Endothelial cell of umbilical vein (primary cell): Measurements from ENCODE around the gene OR6K6. TPM values are rescaled to one million over a fixed set of nuclear protein-coding genes. Genes with fewer than 3 reads are reported as not detected.

Experiments used
- BruUV-seq: library from RNA; stranded (reverse); fragments of 400-500 nt; replicated peaks from 2 replicates; lab custom pipeline; 2021; lab: Mats Ljungman, UMichigan
- CTCF ChIA-PET: fragments of 300-600, 350-600 bp; sonication (Branson Sonifier 250); formaldehyde crosslinking; loops from one replicate; lab custom pipeline; 2021; ENCODE audit warnings: antibody characterized with exemption, inconsistent platforms; lab: Charles Lee
- POLR2A ChIA-PET: fragments of 300-600, 350-600 bp; sonication (Branson Sonifier 250); formaldehyde crosslinking; loops from one replicate; lab custom pipeline; 2021; ENCODE audit warnings: antibody characterized with exemption, inconsistent platforms; lab: Charles Lee
- DNase-seq: peaks from one replicate; pipeline ENCODE4 v3.0.0-alpha.2; 2011; ENCODE audit warnings: low read depth, low spot score
- FAIRE-seq: peaks from 2 replicates; lab custom pipeline; 2011; peaks lifted over from hg19 to GRCh38; lab: Jason Lieb, UNC
- H2AFZ ChIP-seq: 2 replicates; pipeline ENCODE4 v1.6.0; 2012; ENCODE audit warnings: low read depth, low read length, control low read depth, inconsistent platforms
- H3K27ac ChIP-seq: 2 replicates; pipeline ENCODE4 v1.5.1; 2011; ENCODE audit warnings: low read depth, mild to moderate bottlenecking, control low read depth, low read length, moderate library complexity; ENCODE audit not compliant: insufficient read depth
- H3K27me3 ChIP-seq, 2 experiments: 2 replicates each; pipeline versions ENCODE4 v1.6.0 to v1.6.1; 2011; ENCODE audit warnings: low read length in 2 of 2, mixed read lengths in 1 of 2; ENCODE audit not compliant: control insufficient read depth in 2 of 2, insufficient read depth in 2 of 2
- H3K36me3 ChIP-seq, 2 experiments: 2 replicates in 1 of 2; 3 replicates in 1 of 2; pipeline ENCODE4 v1.5.1; 2011; ENCODE audit warnings: low read length in 2 of 2, mild to moderate bottlenecking in 1 of 2, moderate library complexity in 1 of 2; ENCODE audit not compliant: control insufficient read depth in 2 of 2, insufficient read depth in 2 of 2; ENCODE audit errors: extremely low read depth in 1 of 2
- H3K4me1 ChIP-seq: 3 replicates; pipeline ENCODE4 v1.5.1; 2011; ENCODE audit warnings: mild to moderate bottlenecking, low read length; ENCODE audit not compliant: control insufficient read depth, insufficient read depth; ENCODE audit errors: extremely low read depth
- H3K4me2 ChIP-seq: 2 replicates; pipeline ENCODE4 v1.6.1; 2011; ENCODE audit warnings: low read length, control low read depth, mixed read lengths; ENCODE audit not compliant: insufficient read depth
- H3K4me3 ChIP-seq, 3 experiments: fragments of 200-600 bp in 1 of 3; sonication (generic), shearing (Covaris generic) in 1 of 3; replicated peaks in 1 of 3; 2 replicates each; pipeline ENCODE4 v1.5.1; 2011 to 2016; ENCODE audit warnings: control low read depth in 3 of 3, low read length in 3 of 3, mild to moderate bottlenecking in 2 of 3, inconsistent platforms in 1 of 3, low read depth in 1 of 3, moderate library complexity in 1 of 3; ENCODE audit not compliant: insufficient read depth in 1 of 3
- H3K79me2 ChIP-seq: 2 replicates; pipeline ENCODE4 v1.6.0; 2012; ENCODE audit warnings: low read length, inconsistent platforms; ENCODE audit not compliant: control insufficient read depth, insufficient read depth
- H3K9ac ChIP-seq: replicated peaks from 2 replicates; pipeline ENCODE3; 2011; ENCODE audit warnings: low read length, control low read depth; ENCODE audit not compliant: insufficient read depth; ENCODE audit errors: extremely low read depth
- H3K9me1 ChIP-seq: replicated peaks from 3 replicates; pipeline ENCODE4 v1.6.0; 2011; ENCODE audit warnings: mild to moderate bottlenecking, low read length; ENCODE audit not compliant: control insufficient read depth, insufficient read depth; ENCODE audit errors: extremely low read depth
- H3K9me3 ChIP-seq: replicated peaks from 2 replicates; pipeline ENCODE4 v1.5.1; 2012; ENCODE audit warnings: low read length, inconsistent platforms; ENCODE audit not compliant: control insufficient read depth, insufficient read depth
- H4K20me1 ChIP-seq: replicated peaks from 2 replicates; pipeline ENCODE3; 2011; ENCODE audit warnings: mild to moderate bottlenecking, low read length; ENCODE audit not compliant: control insufficient read depth, insufficient read depth; ENCODE audit errors: extremely low read depth
- EZH2 ChIP-seq: IDR thresholded peaks from 2 replicates; pipeline ENCODE4 v1.6.1; 2012; ENCODE audit warnings: borderline replicate concordance, low read depth, mild to moderate bottlenecking, moderate library complexity, low read length, inconsistent platforms; ENCODE audit not compliant: severe bottlenecking
- FOS ChIP-seq: IDR thresholded peaks from 2 replicates; pipeline ENCODE4 v1.6.1; 2011; ENCODE audit warnings: mild to moderate bottlenecking, low read length, moderate library complexity, borderline replicate concordance; ENCODE audit not compliant: insufficient read depth
- GATA2 ChIP-seq: IDR thresholded peaks from 2 replicates; pipeline ENCODE4 v1.7.0; 2011; ENCODE audit warnings: low read depth, mild to moderate bottlenecking, moderate library complexity, mixed read lengths, low read length; ENCODE audit not compliant: insufficient read length, insufficient read depth
- JUN ChIP-seq: IDR thresholded peaks from 2 replicates; pipeline ENCODE4 v1.6.1; 2011; ENCODE audit warnings: borderline replicate concordance, low read depth; ENCODE audit not compliant: insufficient read length, insufficient read depth
- POLR2A ChIP-seq: IDR thresholded peaks from 2 replicates; pipeline ENCODE4 v1.6.1; 2012; ENCODE audit warnings: low read depth, mild to moderate bottlenecking, control low read depth, low read length
- POLR2AphosphoS5 ChIP-seq: IDR thresholded peaks from 2 replicates; pipeline ENCODE4 v1.6.1; 2012; ENCODE audit warnings: low read depth, mild to moderate bottlenecking, control low read depth, low read length, moderate library complexity; ENCODE audit not compliant: insufficient read depth
- dilution Hi-C: fragments of 300-500 bp; cut with MboI; formaldehyde crosslinking; loops from one replicate; pipeline ENCODE4 v1.15.0; 2019; ENCODE audit warnings: low sequenced_read_pairs; ENCODE audit not compliant: extremely low pct_ligation_motif_present
- intact Hi-C: fragments of 100-400 bp; cut with micrococcal nuclease; formaldehyde crosslinking; loops from one replicate; pipeline ENCODE4 v1.10.0; 2022
- polyA plus RNA-seq, 4 experiments: library from polyadenylated mRNA; depleted of rRNA in 3 of 4; stranded (reverse) in 3 of 4; unstranded in 1 of 4; fragments of >200 nt; gene quantifications; 2 replicates each; pipeline versions ENCODE4 v1.2.1 to v1.2.3, GENCODE V29; 2011 to 2012; ENCODE audit warnings: missing spikeins in 1 of 4
- total RNA-seq: library from RNA; stranded (reverse); gene quantifications from 2 replicates; pipeline ENCODE4 v1.2.3, GENCODE V29; 2021
- TF ChIP-seq, protein P1 (sequence below): IDR thresholded peaks from 2 replicates; pipeline ENCODE4 v1.6.1; 2011; ENCODE audit not compliant: insufficient read depth, insufficient read length

Gene OR6K6
- total and polyA plus RNA-seq, 2 donors (not counting 3 experiments of a cell fraction or from before 2014, with no cell fraction given): not detected

DNA sequence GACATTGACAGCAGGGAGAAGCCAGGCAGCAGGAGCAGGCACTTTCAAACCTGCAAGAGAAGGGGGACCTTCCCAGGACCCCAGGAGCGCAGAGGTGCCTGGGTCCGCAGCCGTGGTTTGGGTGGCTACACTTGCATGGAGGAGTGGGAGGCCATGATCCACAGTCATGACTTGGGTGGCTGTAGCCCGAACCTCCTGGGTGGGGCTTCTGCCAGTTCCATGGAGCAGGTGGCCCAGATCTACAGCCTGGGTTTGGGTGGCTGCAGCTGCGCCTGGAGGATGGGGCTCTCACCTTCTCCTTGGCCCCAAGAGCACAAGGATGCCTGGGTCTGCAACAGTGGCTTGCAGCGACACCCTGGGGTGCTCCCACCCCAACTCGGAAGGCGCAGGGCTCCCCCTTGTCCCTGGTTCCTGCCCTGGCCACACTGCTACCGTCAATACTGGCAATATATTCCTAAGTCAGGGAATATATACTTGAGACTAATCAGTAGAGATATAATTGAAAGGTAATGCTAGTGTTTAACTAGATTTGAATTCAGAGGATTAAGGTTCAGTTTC, 2.3 kb upstream of the OR6K6 start:
- no TSS peak for BruUV-seq
- Histone ChIP-seq H3K9me3 (no peaks in the 10 kb centered on the region), H3K4me2 (no peak overlapping the region), H4K20me1 (no peaks in the 10 kb centered on the region), H3K27me3 (no peaks in the 10 kb centered on the region), H2AFZ (no peak overlapping the region), H3K9ac (no peak overlapping the region), H3K36me3 (no peaks in the 10 kb centered on the region), H3K27ac (no peak overlapping the region), H3K9me1 (no peaks in the 10 kb centered on the region), H3K4me1 (no peaks in the 10 kb centered on the region), H3K79me2 (no peaks in the 10 kb centered on the region), H3K4me3 (no peak overlapping the region)
- DNase-seq (no peak), FAIRE-seq (no peak)
- POLR2A ChIA-PET: no interaction called here
- intact Hi-C loops (no loop called here), dilution Hi-C loops (no loop called here)
- CTCF ChIA-PET: no interaction called here
- TF ChIP-seq EZH2: no peak
- no peak for TF ChIP-seq FOS

DNA sequence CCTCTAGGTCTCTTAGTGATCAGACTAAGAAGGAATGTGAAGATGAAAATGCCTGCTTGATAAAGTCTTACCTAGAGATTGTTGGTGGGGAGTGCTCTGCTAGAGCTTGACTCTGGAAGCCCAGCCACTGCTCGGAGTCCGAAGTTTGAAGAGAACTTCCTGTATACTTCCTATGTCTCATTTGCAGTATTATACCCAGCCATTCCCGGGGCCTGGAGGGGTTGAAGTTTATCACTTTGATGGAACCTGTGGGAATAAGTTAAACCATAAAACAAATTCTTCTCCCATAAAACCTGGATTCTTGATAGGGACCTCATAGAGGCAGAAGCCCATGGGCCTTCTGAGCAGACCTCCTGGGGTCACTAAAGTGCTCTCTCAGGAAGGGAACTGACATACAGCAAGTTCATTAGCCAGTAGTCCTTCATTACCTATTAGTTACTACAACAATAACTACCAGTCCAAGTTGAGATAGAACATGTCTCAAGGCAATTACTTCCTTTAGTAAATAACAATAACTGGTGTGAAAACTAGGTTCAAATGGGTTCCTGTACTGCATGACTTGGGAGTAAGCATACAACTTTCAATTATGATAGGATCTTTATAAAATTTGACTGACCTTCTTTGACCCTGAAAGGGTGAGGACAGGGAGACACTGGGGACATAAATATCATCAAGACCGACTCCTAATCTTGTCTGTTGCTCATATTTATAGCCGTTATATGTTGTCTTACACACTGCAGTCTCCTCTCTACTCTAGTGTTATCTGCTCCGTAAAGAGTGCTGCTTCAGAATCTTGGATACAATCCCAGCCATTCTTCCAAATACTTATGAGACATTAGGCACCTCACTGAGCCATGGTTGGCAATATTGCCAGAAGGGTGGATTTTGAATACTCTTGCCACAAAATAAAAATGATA, 17.7 kb downstream of the OR6K6 start, which contains the start of gene OR6N1:
TSS of gene OR6N1 (minus strand) at position 246 of the 917 bp plus-strand sequence. CDS start 5,513 bp downstream, outside the sequence.
- no peak for DNase-seq
- Histone ChIP-seq H3K4me3 (no peak within 1 kb of the TSS), H4K20me1 (no peaks in the 10 kb centered on the region), H3K27ac (no peak within 1 kb of the TSS), H3K4me1 (no peaks in the 10 kb centered on the region), H3K79me2 (no peaks in the 10 kb centered on the region), H3K36me3 (no peaks in the 10 kb centered on the region), H3K9me1 (no peaks in the 10 kb centered on the region), H3K4me2 (no peak within 1 kb of the TSS), H3K9me3 (no peaks in the 10 kb centered on the region), H3K9ac (no peak within 1 kb of the TSS), H3K27me3 (no peaks in the 10 kb centered on the region), H2AFZ (no peak within 1 kb of the TSS)
- CTCF ChIA-PET: no interaction called here
- TF ChIP-seq EZH2: no peak
- TF ChIP-seq, protein P1, sequence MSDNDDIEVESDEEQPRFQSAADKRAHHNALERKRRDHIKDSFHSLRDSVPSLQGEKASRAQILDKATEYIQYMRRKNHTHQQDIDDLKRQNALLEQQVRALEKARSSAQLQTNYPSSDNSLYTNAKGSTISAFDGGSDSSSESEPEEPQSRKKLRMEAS: no peak
- TF ChIP-seq GATA2: no peak
- no peak for TF ChIP-seq POLR2AphosphoS5
- TF ChIP-seq JUN: no peak
- TF ChIP-seq POLR2A: no peak
- TF ChIP-seq FOS: no peak
- POLR2A ChIA-PET: no interaction called here
- FAIRE-seq: no peak
- dilution Hi-C loops: no loop called here
- intact Hi-C loops: no loop called here
- no TSS peak for BruUV-seq
